H7 (cell line): Measurements from ENCODE around the gene MALL. TPM values are rescaled to one million over a fixed set of nuclear protein-coding genes. Genes with fewer than 3 reads are reported as not detected.
"Not testable (repeated sequence)": the region's sequence is repeated elsewhere in the genome, so short reads cannot be mapped to it uniquely, and the experiment has no call there.

Experiments
- DNase-seq: peaks from one replicate; pipeline ENCODE4 v3.0.0; 2012
- H3K27me3 ChIP-seq: 2 replicates; pipeline ENCODE4 v1.6.0; 2011; ENCODE audit warnings: mild to moderate bottlenecking, low read length; ENCODE audit not compliant: control insufficient read depth, insufficient read depth
- H3K36me3 ChIP-seq: replicated peaks from 2 replicates; pipeline ENCODE4 v1.5.1; 2011; ENCODE audit warnings: low read length; ENCODE audit not compliant: control insufficient read depth, insufficient read depth
- H3K4me3 ChIP-seq: 2 replicates; pipeline ENCODE4 v1.5.1; 2011; ENCODE audit warnings: low read depth, mild to moderate bottlenecking, control low read depth, low read length, moderate library complexity; ENCODE audit not compliant: insufficient read depth
- total RNA-seq: library from RNA; depleted of rRNA; stranded (reverse); fragments of >200 nt; shearing (Covaris generic); gene quantifications from 2 replicates; pipeline ENCODE4 v1.2.3, GENCODE V29; 2014

Gene MALL
- total RNA-seq, 1 experiment from 2014 or later = 5.1 TPM

DNA sequence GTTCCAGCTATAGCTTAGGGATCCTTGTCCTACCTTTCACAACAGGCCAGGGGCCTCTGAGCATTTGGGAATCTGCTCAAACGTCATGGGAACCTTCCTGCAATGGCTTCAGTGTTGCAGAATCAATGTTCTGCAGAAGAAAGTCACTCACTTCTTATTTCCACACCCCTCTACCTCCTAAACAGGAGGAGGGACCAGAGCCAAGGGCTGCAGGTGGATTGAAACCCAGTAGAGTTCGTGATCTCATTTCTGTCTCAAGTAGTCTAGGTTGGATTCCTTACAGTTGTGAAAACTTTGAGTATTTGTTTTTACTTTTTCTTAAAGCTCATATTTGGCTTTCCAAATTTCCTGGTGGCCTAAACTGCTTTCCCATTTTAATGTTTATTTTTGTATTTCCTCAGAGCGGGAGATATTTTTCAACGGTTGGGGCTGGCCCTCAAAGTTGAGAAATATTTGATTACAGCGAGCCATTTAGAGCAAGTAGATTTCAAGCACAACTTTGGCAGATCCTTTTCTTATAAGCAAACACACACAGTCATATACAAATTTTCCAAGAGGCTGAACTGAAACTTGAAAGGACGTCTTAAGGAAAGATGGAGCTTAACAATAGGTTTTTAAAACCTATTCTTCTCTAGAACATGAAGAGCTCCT, 20.6 kb downstream of the MALL start:
- not testable (repeated sequence) for H3K4me3 ChIP-seq, H3K36me3 ChIP-seq, H3K27me3 ChIP-seq, DNase-seq

DNA sequence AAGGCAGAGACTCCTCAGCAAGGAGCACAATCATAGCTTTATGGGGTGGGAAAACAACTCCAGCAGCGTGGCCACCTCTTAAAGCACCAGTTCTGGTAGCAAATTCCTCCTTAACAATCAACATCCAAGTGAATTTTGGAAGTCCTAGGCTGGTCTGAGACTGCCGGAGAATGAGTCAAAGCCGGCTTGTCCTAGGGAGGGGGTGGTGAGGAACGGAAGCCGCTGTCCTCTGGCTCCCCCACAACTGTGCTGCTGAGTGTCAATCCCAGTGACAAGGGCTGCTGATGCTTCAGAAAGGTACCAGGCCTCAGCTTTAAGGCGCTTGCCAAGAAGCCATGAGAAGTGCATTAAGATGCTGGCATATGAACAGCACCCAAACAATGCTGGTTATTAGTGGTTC, 21.7 kb downstream of the MALL start:
- H3K36me3 ChIP-seq, DNase-seq, H3K27me3 ChIP-seq: not testable (repeated sequence)

DNA sequence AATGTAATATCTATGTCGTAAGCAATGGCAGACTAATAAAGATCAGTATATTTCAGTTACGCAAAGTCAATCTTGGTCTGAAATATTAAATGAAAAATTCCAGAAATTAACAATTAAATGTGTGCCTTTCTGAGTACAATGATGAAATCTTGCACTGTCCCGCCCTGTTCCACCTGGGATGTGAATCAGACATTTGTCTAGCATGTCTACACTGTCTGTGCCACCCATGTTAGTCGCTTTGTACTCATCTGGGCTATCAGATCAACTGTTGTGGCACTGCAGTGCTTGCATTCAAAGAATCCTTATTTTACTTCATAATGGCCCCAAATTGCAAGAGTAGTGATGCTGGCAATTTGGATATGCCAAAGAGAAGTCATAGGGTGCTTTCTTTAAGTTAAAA, 25.5 kb downstream of the MALL start:
- H3K36me3 ChIP-seq, DNase-seq, H3K4me3 ChIP-seq, H3K27me3 ChIP-seq: not testable (repeated sequence)

More for the DNA sequence above, 21.7 kb downstream of the MALL start:
- H3K4me3 ChIP-seq = not testable (repeated sequence)

DNA sequence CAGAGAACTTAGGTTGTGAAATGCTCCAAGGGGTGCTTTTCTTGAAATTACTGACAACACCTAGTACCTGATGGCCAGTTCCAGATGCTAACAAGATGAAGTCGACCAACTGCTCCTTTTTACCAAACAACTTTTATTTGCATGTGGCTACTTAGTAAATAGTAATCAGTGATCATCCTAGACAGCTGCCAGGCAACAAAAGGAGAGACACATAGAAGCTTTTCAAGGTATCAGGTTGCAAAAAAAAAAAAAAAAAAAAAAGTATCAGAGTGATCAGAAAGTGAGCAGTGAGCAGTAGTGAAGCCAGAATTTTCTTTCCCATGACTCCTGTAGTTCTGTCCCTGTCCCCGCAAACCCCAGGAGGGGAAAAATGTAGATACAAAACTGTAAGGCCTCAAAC, 31.9 kb downstream of the MALL start:
- H3K36me3 ChIP-seq, DNase-seq, H3K4me3 ChIP-seq, H3K27me3 ChIP-seq: not testable (repeated sequence)

DNA sequence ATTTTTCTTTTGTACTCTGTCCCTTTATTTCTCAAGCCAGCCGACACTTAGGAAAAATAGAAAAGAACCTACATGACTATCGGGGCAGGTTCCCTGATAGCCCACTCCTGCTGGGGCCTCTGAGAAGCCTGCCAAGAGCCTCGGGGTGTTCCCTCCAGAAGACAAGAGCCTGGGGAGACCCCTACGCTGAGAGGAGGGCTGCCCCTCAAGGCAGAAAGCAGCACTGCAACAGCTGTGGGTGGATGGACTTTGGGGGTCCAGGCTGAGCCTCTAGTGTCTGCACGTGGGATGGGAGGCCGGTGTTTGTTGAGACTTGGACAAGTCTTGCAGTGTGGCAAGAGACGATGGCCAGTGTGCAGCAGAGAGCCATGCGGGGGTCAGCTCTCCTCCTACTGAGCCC, 32.5 kb downstream of the MALL start:
- H3K27me3 ChIP-seq, DNase-seq: not testable (repeated sequence)

DNA sequence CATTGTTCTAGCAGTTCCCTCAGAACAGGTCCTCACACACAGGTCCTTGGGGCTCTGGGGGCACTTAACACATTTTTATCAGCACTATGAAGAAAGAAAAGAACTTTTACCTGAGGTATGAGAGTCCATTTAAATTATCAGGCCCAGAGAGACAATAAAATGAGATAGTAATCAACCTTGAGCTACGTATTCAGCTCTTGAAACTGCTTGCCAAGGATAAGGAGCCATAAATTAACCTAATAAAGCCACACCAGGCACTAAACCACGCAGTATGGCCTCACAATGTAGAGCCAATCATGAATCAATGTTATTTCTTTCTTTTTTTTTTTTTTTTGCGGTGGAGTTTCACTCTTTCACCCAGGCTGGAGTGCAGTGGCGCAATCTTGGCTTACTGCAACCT, 37.5 kb downstream of the MALL start:
- H3K4me3 ChIP-seq, DNase-seq, H3K27me3 ChIP-seq, H3K36me3 ChIP-seq: not testable (repeated sequence)

More for the DNA sequence above, 32.5 kb downstream of the MALL start:
- not testable (repeated sequence) for H3K36me3 ChIP-seq, H3K4me3 ChIP-seq

DNA sequence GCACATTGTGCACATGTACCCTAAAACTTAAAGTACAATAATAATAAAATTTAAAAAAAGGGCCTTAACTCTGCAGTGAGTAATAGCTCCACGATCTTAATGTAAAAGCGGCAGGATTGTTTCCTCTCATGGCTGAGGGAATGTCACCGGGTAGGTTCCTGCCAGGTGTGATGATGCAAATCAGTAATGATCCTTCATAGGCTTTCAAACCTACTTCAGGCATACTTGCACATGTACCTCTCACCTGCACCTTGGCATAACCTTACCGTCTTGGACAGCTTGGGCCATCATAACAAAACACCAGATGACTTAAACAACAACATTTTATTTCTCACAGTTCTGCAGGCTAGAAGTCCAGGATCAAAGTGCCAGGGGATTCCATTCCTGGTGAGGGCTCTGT, 39.7 kb downstream of the MALL start:
- H3K36me3 ChIP-seq, H3K4me3 ChIP-seq, DNase-seq, H3K27me3 ChIP-seq: not testable (repeated sequence)

DNA sequence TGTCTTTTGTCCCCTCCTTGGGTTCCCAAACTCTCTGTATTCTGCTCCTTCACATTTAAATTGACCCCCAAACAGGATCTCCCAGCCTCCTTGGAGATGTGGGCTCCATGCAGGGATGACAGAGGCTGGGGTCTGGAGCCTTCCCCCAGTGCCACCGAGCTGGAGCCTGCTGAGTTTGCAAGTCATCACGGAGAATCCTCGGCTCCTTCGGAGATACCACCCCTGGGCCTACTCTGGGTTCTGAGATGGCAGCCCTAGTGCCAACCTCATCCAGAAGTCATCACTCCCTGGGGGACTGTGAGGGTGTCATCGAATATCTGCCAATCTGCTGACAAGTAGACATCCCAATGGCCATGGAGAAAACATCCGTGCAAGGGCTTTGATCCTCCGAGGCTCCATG, 45.8 kb downstream of the MALL start:
- H3K27me3 ChIP-seq, DNase-seq, H3K4me3 ChIP-seq, H3K36me3 ChIP-seq: not testable (repeated sequence)

DNA sequence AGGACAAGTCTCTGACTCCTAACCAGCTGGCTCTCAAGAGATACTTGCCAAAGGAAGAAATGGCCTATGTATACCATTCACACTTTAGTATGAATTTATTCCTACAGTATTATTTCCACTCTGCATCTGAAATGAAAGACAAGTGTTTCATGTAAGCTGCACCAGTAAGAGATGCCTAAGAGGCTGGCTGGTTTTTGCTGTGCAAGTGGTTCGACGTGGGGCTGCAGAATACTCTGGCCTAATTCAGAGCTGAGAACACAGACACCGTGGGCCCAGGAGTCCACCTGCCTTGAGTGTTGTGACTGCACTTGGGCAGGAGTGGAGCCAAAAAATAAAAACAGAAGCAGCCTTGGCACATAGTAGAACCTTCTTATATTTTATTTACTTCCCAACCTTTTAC, 47.5 kb downstream of the MALL start:
- H3K4me3 ChIP-seq, DNase-seq, H3K36me3 ChIP-seq, H3K27me3 ChIP-seq: not testable (repeated sequence)

DNA sequence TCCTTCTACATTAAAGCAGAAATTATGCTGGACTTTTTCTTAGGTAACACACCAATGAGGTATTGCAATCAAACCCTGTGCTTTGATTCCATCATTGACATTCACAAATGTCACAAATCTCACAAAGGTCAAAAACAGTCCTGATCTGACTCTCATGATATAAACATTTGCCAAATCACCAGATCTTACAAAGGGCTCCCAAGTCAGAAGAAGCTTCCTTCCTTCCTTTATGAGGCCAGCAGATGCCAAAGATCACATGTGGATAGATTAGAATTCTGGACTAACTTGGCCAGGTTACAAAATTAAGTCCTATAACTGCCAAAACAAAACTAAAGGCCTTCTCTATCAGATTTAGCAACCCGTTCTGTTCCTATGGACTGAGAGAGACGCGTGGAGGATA, 53.3 kb downstream of the MALL start:
- H3K4me3 ChIP-seq, H3K27me3 ChIP-seq, DNase-seq, H3K36me3 ChIP-seq: not testable (repeated sequence)

DNA sequence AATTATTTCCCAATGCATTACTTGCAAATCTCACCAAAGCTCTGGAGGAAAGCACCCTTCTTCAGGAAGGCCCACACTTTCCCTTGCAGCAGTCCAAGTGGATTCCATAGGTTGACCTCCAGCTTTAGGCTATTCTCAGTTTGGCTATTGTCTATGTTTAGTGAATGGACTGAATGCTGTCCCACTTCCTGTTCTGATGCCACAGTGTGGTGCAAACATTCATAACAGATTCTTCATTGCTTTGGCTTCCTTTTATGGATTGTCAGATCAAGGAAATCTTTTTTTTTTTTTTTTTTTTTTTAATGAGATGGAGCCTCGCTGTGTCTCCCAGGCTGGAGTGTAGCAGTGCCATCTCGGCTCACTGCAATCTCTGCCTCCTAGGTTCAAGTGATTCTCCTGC, 55.1 kb downstream of the MALL start:
- not testable (repeated sequence) for H3K4me3 ChIP-seq, H3K36me3 ChIP-seq, DNase-seq, H3K27me3 ChIP-seq

DNA sequence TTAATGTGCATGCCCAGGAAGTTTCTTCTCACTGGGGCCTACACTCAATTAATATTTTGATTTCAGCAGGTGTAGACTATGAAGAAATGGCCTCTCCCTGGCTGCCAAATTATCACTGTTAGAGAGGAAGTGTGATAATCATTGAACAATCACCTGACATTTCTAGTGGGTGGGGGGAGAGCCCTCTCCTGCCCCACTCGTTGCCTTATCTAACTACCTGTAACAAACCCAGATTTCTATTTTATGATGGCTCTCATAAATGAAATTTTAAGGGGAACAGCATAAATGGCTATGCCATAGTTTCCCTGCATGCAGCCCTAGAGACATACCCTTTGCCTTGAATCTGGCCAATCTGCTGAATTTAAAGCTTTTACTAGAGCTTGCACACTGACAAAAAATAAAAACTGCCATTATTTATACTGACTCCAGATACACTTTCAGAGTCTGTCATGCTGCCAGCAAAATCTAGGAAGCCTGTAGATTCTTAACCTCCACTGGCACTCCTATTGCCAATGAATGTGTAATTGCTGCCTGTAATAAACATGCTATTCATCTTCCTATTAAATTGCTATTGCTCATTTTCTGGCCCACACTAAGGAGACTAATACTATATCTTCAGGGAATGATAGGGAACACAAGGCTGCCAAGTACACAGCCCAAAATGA, 55.8 kb downstream of the MALL start:
- not testable (repeated sequence) for H3K36me3 ChIP-seq, H3K27me3 ChIP-seq, H3K4me3 ChIP-seq, DNase-seq

DNA sequence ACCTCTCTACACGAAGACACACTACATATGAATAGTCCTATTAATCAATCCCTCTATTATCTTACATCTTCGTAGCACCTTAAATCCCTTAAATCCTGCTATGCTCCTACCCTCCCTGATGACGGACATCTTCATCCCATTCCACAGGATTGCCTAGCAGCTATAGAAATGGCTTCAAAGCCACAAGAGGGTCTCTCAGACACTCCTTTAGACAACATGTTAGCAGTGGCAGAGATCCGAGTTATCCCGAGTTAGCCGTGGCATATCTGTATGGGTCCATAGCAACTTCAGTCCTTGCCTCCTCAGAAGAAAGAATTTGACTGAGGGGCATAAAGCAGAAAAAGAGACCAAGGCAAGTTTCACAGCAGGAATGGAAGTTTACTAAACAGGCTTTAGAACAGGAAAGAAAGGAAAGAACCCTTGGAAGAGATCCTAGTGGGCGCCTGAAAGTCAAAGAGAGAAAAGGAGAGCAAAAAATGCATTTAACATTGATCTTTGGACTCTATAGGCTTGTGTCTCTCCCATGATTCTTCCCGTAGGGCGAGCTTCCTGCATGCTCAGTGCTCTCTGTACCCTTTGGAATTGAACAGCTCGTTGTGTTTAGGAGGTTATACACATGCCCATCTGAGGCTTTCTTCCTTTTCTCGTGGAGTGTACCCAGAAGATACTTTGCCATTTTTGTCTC, 56.5 kb downstream of the MALL start:
- H3K27me3 ChIP-seq, DNase-seq, H3K36me3 ChIP-seq, H3K4me3 ChIP-seq: not testable (repeated sequence)

DNA sequence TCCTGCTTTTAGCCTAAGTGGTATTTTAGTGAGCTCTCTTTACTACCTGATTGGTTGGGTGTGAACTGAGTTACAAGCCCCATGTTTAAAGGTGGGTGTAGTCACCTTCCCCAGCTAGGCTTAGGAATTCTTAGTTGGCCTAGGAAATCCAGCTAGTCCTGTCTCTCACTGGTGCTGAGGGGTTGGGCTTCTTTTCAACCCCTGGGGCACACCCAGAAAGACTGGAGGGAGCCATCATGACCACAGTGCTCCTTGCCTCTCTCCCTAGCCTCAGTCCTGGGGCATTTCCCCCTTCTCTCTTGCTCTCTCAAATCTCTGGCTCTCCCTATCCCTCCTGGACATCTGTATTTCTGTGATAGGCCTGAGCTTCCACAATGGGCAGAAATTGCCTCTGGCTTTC, 57.6 kb downstream of the MALL start:
- not testable (repeated sequence) for H3K4me3 ChIP-seq, H3K36me3 ChIP-seq, H3K27me3 ChIP-seq, DNase-seq

DNA sequence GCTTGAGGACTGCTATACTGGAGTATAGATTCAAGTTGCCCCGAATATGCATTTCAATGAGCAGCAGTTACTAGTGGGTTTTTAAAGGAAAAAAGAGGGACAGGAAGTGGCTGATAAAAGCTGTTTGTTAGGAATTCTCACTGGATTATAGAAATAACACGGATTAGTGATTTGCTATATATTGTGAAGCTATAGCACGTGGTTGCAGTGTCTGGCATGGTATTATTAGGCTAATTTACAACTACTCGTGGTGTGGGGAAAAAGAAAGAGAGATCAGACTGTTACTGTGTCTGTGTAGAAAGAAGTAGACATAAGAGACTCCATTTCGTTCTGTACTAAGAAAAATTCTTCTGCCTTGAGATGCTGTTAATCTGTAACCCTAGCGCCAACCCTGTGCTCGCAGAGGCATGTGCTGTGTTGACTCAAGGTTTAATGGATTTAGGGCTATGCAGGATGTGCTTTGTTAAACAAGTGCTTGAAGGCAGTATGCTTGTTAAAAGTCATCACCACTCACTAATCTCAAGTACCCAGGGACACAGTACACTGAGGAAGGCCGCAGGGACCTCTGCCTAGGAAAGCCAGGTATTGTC, 59.7 kb downstream of the MALL start:
- H3K27me3 ChIP-seq, H3K4me3 ChIP-seq, DNase-seq, H3K36me3 ChIP-seq: not testable (repeated sequence)
